HG03064 (cell line): Measurements from ENCODE around the gene SLC23A2.
A peak's percentile ranks its signal among the peaks of the same experiment; 100 is the strongest.
"Not testable (repeated sequence)": the region's sequence is repeated elsewhere in the genome, so short reads cannot be mapped to it uniquely, and the experiment has no call there.

ENCODE experiments used
- ATAC-seq: cut with Tn5 transposase; IDR thresholded peaks from one replicate; pipeline ENCODE4 v1.9.1; 2021; ENCODE audit warnings: low read depth; ENCODE audit not compliant: unreplicated experiment

SLC23A2 gene

GRCh38 chr20:5013682-5014447 is 12.6 kb upstream of the SLC23A2 start:
- ATAC-seq: no peak

DNA sequence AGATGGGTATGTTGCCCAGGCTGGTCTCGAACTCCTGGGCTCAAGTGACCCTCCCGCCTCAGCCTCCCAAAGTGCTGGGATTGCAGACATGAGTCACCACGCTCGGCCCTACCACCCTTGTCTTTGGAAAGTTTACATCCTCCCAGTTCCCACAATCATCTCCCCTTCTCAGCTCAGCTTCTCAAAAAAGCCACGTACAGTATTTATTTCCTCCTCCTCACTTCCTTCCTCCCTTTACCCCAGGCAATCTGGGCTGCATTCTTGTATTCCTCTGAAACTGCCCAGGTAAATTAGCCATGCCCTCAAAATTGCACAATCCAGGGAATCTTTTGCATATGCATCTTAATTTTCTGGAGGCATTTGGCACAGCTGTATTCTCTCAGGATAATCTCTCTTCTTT is 7.4 kb upstream of the SLC23A2 start:
- no peak for ATAC-seq

DNA sequence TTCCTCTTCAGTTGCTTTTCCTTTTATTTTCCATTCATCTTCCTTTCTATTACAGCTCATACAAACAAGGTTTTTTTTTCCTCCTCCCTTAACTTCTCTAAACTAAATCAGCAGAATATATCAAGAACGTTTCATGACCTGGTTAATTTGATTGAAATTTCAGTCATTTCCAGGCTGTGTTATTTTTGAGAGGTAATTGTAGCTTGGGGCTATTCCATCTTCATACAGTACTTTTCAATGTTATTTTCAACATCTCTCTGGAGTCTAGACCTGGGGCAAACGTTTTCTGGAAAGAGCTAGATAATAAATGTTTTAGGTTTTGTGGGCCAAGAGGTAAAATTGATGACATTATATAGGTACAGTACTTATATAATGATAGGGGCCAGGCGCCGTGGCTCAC is 4.0 kb upstream of the SLC23A2 start:
- ATAC-seq: no peak

DNA sequence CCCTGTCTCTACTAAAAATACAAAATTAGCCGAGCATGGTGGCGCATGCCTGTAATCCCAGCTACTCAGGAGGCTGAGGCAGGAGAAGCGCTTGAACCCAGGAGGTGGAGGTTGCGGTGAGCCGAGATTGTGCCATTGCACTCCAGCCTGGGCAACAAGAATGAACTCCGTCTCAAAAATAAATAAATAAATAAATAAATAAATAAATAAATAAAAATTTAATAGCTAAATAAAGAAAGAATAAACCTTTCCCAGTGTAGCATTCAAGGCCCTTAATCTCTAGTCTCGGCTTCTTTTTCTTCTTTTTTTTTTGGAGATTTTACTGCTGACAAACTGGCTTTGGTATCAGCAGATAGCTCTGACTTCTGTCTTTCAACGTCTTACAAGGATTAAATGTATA is 3.5 kb upstream of the SLC23A2 start:
- ATAC-seq: not testable (repeated sequence)

- no peak for ATAC-seq
These were observed 2.3 kb upstream of the SLC23A2 start for GRCh38 chr20:5003626-5004025.

GRCh38 chr20:5002077-5002413 is 735 bp upstream of the SLC23A2 start:
- no peak for ATAC-seq

DNA sequence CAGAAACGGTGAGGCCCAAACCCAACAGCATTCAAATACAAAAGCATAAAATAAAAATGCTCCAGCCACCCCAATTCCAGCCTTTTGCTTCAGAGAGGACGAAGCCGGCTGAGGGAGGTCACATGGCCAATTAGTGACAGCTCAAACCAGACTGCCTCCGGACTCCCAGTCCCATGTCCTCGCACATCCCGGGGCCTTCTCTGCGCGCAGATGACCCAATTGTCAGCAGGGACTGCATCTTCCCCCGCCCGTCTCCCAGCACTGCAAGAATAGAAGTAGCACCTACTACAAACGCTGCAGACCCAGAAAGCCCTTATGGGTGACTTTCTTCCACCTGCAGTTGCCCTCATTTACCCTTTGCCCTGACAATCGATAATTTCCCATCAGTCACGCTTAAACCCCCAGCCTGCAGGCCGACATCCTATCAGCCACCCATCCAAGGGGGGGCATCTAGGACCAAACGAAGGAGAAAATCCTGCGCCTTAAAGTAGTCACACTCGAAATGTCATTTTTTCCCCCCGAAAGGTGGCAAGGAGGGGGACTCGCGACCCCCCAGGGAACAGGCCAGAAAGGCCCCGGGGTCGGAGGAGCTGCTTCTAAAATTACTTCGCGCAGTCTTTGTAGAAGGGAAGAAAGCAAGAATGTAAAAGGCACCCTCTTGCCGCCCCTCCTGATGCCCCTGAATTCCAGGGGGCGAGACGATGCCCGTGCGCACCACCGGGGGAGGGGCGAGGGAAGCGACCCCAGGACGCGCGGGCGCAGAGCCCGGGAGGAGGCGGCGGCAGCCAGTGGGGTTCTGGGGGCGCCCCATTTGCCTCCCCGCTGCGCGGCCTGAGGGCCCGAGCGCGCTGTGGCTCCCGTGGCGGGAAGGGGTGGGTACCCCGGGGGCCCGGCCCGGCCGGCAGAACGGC is 792 bp downstream of the SLC23A2 start:
- ATAC-seq: no peak

DNA sequence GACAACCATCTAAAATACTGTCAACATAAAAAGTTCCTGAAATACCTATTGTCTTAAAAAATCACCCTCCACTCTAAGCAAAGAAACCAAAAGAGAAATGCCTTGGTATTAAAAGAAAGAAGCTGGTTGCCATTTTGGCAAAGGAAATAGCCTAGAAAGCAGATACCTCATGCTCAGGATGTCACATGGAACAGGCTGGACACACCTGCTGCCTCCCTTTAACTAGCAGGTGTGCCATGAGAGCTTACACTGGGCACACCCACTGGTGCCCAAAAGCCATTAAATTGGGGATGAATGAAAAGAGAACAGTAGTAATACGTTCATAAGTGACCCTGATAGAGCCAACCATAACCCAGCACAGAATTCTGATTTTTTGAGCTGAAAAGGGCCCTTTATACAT is 1.5 kb downstream of the SLC23A2 start:
- ATAC-seq: no peak

- no peak for ATAC-seq
These were observed 3.1 kb downstream of the SLC23A2 start for GRCh38 chr20:4998160-4998651.

GRCh38 chr20:4997222-4997621 is 4.1 kb downstream of the SLC23A2 start:
- ATAC-seq: no peak

DNA sequence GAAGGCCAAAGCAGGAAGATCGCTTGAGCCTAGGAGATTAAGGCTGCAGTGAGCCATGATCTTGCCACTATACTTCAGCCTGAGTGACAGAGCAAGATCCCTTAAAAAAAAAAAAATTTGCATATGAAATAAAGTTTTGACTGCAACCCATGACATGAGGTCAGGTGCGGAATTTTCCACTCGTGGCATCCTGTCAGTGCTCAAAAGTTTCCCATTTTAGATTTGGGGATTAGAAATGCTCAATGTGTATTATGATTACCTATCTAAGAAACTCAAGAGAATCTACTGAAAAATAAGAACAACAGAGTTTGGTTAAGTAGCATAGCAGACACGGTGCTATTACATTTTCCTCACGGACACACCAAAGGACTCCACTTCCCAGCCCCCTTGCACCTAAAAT is 11.7 kb downstream of the SLC23A2 start:
- no peak for ATAC-seq

DNA sequence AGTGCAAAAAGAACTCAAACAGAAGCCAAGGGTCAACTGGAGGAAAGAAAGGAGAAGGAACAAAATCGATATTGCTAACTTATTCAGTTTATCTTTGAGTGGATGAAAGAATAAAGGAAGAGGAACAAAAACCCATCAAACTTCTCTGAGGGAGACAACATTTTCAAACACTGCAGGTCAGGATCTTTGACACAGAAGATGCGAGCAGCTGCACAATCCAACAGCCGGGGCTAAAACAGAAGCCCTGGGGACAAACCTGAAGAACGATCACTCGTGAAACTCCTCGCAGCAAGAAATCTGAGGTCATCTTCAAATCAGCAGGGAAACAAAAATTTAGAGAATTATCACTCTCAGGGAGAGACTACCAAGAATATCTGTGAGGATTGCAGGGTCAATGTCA is 14.2 kb downstream of the SLC23A2 start:
- ATAC-seq: no peak

- no peak for ATAC-seq
These were observed 15.7 kb downstream of the SLC23A2 start for GRCh38 chr20:4985658-4986057.

DNA sequence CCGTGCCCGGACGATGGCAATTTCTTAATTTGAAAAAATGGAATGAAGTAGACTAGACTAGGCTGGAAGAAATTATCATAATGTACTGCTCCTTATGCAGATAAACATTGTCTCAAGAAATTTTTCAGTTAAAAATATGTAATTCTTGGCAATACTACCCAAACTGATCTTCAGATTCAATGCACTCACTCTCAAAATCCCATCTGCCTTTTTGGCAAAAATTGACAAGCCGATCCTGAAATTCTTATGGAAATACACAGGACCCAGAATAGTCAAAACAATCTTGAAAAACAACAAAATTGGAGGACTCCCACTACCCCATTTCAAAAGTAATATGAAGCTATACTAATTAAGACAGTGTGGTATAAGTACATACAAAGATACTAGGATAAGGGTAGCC is 19.0 kb downstream of the SLC23A2 start:
- ATAC-seq: no peak

DNA sequence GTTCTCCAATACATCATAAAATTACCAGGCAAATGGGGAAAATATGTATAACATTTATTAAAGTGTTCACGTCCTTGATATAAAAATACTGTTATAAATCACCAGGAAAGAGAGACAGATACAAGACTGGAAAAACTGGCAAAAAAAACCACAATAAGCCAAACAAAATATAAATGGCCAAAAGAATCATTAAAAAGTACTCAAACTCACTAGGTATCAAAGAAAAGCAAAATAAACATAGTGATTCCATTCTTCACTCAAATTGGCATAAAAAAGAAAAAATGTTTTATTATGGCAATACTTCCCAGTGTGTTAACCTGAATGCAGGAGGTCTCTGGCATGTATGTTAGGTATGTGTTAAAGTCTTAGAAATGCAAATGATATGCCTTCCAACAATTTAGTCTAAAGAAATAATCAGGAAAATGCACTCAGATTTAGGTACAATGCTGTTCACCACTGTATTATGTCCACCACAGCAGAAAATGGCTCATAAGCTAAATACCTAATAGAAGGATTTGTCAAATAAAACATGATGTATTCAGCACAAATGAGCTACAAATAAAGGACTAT is 21.4 kb downstream of the SLC23A2 start:
- ATAC-seq: no peak

DNA sequence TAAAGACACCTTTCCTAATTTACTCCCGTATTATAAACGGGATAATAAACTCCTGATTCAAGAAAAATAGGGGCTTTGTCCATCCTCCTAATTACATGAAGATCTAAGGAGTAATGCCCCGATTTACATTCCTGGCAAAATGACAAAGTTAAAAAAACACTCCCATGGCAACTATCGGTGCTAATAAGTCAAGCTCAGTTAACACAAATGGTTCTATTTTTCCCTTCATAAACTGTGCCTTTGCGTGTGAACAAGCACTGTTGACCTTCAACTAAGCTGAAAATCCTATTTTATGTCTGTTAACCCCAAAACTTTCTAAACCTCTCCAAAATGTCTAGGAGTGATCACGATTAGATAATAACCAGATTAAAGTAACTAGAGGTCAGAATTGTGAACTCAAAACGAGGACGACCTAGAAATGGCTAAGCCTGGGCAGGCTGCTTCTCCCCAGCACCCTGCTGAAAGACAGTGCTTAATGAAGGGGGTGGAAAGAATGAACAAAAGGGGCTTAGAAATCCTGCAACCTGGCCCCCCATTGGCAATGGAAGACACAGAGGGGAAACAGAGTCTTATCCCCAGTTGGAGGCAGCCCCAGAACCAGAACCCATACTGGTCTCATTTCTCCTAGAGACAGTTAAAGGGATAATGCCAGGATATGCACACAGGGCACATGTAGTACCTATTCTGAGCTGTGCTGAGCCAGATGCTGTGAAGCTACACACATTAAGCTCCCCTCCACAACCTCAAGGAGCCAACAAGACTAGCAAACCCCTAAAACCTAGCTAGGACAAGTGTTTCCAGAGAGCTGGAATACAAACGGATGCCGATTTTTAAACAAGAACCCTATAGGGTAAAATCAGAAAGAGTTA is 23.0 kb downstream of the SLC23A2 start:
- ATAC-seq: no peak

DNA sequence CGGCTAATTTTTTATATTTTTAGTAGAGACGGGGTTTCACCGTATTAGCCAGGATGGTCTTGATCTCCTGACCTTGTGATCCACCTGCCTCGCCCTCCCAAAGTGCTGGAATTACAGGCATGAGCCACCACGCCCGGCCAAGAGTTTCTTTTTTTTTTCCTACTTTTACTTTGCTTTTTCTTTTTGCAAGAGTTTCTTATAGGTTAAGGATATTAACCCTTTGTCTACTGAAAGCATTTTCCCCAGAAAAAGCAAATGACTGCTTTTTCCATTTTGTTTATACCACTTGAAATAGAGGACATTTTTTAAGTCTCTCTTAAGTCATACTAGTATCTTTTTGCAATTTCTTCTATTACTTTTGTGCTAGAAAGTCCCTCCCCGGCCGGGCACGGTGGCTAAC is 25.3 kb downstream of the SLC23A2 start:
- ATAC-seq: not testable (repeated sequence)

DNA sequence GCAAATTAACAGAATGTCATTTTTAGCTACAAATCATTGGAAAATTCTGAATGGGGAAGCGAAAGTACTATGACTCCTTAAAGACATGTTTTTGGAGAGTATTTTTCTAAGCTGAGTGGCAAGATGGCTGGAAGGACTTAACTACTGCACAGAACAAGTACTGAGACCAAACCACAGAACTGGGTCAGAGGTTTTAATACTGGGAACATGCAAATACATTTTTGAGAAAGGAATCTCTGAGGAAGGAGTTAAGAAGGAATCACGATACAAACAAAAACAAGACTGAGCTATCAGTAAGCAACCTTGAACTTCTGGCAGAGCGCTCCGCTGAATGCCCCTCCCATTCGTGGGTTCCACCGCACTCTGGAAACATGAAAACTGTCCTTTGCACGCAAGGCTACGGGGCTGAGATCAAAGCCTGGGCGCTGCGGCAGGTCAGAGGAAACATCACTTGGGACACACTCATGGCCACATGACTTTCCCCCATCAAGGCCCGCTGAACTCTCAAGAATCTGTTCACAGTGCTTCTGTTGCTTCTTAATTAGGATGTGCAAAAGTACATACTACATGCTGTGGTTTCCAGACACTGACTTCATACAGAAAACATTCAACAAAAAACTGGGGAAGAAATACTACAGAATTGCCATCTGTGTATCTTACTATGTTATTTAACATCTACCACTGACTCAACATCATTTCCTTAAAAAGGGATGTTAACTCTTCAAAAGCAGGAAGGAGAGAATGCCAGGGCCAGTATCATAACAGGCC is 27.8 kb downstream of the SLC23A2 start:
- ATAC-seq: peak; percentile 76

- ATAC-seq: no peak
These were observed 28.6 kb downstream of the SLC23A2 start for GRCh38 chr20:4972506-4973251.
